WTC11 (cell line): ENCODE data around the gene ADISSP.

Experiments
- ATF3 ChIP-seq: sonication (generic); formaldehyde crosslinking; conservative IDR thresholded peaks from 2 replicates; pipeline ENCODE4 v1.8.1; 2022; ENCODE audit warnings: mild to moderate bottlenecking, missing genetic modification reagents
- CTCF ChIP-seq: fragments of 200-600 bp; IDR thresholded peaks from 2 replicates; pipeline ENCODE4 v1.8.0; 2022; ENCODE audit warnings: antibody characterized with exemption
- OVOL2 ChIP-seq: fragments of 250-450 bp; sonication (Bioruptor Pico); IDR thresholded peaks from 2 replicates; pipeline ENCODE4 v1.9.0; 2021; ENCODE audit warnings: mild to moderate bottlenecking, borderline replicate concordance
- TF ChIP-seq, protein P1 (sequence below): fragments of 250-450 bp; sonication (Bioruptor Pico); IDR thresholded peaks from 2 replicates; pipeline ENCODE4 v1.9.0; 2021; ENCODE audit warnings: mild to moderate bottlenecking
- TF ChIP-seq, protein P2 (sequence below): sonication (generic); formaldehyde crosslinking; IDR thresholded peaks from 2 replicates; pipeline ENCODE4 v1.8.0; 2022; ENCODE audit warnings: mild to moderate bottlenecking, missing genetic modification reagents

DNA sequence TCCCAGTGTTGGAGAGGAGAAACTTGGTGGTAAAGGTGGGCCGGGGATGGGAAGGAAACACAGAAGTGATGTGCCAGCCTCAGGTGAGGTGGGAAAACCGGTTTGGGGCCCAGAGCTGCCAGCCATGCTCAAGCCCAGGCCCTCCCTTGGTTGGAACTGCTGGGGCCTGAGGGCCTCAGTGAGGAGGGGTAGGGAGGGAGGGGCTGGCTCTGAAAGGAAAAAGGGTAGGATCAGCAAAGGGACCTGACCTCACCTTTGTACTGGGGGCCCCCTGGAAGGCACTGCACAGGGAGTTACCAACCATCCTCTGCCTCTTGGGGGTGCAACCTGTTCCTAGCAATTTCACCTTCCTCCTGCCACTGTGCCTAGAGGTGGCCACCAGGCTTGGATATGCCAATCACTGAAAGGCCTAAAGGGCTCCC is 15.5 kb upstream of the ADISSP start:
- TF ChIP-seq CTCF = no peak
- TF ChIP-seq, protein P1, sequence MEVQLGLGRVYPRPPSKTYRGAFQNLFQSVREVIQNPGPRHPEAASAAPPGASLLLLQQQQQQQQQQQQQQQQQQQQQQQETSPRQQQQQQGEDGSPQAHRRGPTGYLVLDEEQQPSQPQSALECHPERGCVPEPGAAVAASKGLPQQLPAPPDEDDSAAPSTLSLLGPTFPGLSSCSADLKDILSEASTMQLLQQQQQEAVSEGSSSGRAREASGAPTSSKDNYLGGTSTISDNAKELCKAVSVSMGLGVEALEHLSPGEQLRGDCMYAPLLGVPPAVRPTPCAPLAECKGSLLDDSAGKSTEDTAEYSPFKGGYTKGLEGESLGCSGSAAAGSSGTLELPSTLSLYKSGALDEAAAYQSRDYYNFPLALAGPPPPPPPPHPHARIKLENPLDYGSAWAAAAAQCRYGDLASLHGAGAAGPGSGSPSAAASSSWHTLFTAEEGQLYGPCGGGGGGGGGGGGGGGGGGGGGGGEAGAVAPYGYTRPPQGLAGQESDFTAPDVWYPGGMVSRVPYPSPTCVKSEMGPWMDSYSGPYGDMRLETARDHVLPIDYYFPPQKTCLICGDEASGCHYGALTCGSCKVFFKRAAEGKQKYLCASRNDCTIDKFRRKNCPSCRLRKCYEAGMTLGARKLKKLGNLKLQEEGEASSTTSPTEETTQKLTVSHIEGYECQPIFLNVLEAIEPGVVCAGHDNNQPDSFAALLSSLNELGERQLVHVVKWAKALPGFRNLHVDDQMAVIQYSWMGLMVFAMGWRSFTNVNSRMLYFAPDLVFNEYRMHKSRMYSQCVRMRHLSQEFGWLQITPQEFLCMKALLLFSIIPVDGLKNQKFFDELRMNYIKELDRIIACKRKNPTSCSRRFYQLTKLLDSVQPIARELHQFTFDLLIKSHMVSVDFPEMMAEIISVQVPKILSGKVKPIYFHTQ (CRISPR knock-in tag) = no peak
- TF ChIP-seq ATF3 (CRISPR knock-in tag) = no peak
- TF ChIP-seq, protein P2, sequence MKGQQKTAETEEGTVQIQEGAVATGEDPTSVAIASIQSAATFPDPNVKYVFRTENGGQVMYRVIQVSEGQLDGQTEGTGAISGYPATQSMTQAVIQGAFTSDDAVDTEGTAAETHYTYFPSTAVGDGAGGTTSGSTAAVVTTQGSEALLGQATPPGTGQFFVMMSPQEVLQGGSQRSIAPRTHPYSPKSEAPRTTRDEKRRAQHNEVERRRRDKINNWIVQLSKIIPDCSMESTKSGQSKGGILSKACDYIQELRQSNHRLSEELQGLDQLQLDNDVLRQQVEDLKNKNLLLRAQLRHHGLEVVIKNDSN (CRISPR knock-in tag) = no peak
- TF ChIP-seq OVOL2 (CRISPR knock-in tag) = no peak
